ENCODE results near the gene FLNA.

- TF ChIP-seq, protein P1, sequence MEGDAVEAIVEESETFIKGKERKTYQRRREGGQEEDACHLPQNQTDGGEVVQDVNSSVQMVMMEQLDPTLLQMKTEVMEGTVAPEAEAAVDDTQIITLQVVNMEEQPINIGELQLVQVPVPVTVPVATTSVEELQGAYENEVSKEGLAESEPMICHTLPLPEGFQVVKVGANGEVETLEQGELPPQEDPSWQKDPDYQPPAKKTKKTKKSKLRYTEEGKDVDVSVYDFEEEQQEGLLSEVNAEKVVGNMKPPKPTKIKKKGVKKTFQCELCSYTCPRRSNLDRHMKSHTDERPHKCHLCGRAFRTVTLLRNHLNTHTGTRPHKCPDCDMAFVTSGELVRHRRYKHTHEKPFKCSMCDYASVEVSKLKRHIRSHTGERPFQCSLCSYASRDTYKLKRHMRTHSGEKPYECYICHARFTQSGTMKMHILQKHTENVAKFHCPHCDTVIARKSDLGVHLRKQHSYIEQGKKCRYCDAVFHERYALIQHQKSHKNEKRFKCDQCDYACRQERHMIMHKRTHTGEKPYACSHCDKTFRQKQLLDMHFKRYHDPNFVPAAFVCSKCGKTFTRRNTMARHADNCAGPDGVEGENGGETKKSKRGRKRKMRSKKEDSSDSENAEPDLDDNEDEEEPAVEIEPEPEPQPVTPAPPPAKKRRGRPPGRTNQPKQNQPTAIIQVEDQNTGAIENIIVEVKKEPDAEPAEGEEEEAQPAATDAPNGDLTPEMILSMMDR (IDR thresholded peaks at IDR 0.05; ENCODE audit: low read depth, low read length), result no peak
- no peak for TF ChIP-seq POLR2A (IDR thresholded peaks at IDR 0.05; ENCODE audit: extremely low read depth, insufficient read length)
These were observed 73.6 kb downstream of the FLNA start for GRCh38 chrX:154300816-154301215.
